ENCODE results near the gene NFKBIA.

DNA sequence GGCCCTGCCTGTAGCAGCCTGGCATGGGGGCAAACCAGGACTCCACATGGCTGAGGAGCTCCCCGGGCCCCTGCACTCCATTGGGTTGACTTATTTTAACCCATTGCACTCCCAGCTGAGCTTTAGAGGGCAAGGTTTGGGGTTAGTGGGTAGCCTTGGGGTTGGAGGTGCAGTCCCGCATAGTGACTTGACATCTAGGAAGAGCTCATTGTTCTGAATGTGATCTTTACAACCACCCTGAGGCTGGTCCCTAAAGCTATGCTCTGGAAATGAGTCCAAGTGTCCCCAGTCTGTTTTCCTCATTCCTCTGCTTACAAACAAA lies 36.4 kb downstream of the NFKBIA start:
- TF ChIP-seq, protein P1, sequence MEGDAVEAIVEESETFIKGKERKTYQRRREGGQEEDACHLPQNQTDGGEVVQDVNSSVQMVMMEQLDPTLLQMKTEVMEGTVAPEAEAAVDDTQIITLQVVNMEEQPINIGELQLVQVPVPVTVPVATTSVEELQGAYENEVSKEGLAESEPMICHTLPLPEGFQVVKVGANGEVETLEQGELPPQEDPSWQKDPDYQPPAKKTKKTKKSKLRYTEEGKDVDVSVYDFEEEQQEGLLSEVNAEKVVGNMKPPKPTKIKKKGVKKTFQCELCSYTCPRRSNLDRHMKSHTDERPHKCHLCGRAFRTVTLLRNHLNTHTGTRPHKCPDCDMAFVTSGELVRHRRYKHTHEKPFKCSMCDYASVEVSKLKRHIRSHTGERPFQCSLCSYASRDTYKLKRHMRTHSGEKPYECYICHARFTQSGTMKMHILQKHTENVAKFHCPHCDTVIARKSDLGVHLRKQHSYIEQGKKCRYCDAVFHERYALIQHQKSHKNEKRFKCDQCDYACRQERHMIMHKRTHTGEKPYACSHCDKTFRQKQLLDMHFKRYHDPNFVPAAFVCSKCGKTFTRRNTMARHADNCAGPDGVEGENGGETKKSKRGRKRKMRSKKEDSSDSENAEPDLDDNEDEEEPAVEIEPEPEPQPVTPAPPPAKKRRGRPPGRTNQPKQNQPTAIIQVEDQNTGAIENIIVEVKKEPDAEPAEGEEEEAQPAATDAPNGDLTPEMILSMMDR (IDR thresholded peaks at IDR 0.05), result no peak
- no peak for TF ChIP-seq POLR2A (IDR thresholded peaks at IDR 0.05)

All from right lobe of liver (tissue), 4 donors.